Measurements from ENCODE around the gene RIMBP2.
A peak's percentile ranks its signal among the peaks of the same experiment; 100 is the strongest.

The RIMBP2 gene

DNA sequence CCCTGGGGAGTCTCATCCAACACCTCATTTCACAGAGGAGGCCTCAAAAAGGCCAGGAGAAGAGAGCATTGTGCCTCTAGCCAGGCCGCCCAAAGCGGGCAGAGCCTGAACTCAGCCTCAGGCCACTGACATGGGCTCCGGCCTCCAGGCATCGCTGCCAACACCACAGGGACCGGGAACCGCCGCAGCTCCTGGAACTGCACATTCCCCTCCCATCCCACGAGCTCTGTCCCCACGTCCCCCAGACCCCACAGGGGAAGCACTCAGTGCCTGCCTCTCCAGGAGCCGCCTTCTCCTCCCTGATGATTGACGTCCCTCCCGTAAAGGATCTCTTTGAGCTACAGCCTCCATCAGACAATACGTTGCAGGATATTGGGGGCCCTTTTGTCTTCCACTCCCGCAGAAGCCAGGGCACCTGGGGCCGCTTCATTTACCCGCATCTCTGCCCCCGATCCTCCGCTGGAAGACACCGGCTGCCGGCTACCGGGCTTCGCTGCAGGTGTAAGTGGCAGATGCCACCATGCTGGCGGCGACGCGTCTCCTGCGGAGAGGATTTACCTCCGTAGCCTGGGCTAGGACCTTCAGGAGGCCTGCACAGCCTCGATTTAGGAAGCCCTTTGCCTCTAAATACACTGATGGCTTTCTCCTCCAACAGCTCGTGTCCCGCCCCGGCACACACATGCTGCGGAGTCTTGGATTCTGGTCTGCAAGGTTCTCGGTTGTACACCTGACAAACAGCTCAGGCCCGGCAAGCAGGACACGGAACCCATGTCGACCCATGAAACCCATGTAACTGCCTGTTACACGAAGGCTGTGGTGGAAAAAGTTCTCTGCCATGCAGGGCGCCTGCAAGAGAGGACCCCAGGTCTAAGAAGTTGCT, 104.8 kb downstream of the RIMBP2 start:
- WGBS, 2 experiments (ENCODE audit: insufficient coverage in 2 of 2), result 92 to 93% methylated on average over 36 to 38 of the region's 39 CpGs
- H3K9me3 ChIP-seq (ENCODE audit: control insufficient read depth, low read length), result no peaks in the 10 kb centered on the region
- H3K36me3 ChIP-seq (ENCODE audit: control insufficient read depth, insufficient read depth, low read length), result no peaks in the 10 kb centered on the region
- H3K4me3 ChIP-seq (ENCODE audit: extremely low read depth, insufficient read depth, low read length, poor library complexity, severe bottlenecking), result no peak overlapping the region
- H3K27ac ChIP-seq (ENCODE audit: low read depth, low read length, severe bottlenecking), result no peak overlapping the region
- H3K4me1 ChIP-seq (ENCODE audit: control insufficient read depth, insufficient read depth, low read length, poor library complexity, severe bottlenecking), result no peaks in the 10 kb centered on the region

DNA sequence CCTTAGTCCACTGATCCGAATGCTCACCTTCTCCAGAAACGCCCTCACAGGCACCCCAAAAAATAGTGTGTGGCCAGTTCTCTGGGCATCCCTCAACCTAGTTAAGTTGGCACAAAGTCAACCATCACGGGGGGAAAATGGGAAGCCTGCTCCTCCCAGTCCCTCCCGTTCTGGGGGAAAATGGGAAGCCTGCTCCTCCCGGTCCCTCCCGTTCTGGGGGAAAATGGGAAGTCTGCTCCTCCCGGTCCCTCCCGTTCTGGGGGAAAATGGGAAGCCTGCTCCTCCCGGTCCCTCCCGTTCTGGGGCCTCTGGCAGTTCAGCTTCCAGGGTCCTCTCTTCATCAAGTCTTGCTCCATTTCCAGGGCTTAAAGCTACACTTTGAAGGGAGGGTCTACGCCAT, 106.1 kb downstream of the RIMBP2 start:
- Histone ChIP-seq H3K4me1 (ENCODE audit: control insufficient read depth, insufficient read depth, low read length, poor library complexity, severe bottlenecking) (no peaks in the 10 kb centered on the region), H3K27ac (ENCODE audit: low read depth, low read length, severe bottlenecking) (no peak overlapping the region), H3K4me3 (ENCODE audit: extremely low read depth, insufficient read depth, low read length, poor library complexity, severe bottlenecking) (no peak overlapping the region), H3K9me3 (ENCODE audit: control insufficient read depth, low read length) (no peaks in the 10 kb centered on the region), H3K36me3 (ENCODE audit: control insufficient read depth, insufficient read depth, low read length) (no peaks in the 10 kb centered on the region)
- 90 to 92% methylated on average over 8 to 9 of the region's 11 CpGs for WGBS, 2 experiments (ENCODE audit: insufficient coverage in 2 of 2)

DNA sequence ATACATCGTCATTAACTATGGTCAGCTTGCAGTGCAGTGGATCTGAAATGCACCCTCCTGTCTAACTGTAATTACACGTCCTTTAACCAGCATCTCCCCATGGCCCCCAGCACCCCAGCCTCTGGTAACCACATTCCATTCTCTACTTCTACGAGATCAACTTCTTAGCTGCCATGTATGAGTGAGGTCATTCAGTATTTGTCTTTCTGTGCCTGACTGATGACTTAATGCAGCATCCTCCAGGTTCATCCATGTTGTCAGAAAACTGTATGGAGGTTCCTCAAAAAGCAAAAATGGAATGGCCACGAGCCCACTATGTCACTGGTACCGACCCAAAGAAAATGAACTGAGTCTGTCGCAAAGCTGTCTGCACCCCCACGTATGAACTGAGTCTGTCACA, 107.3 kb downstream of the RIMBP2 start:
- no peaks in the 10 kb centered on the region for H3K9me3 ChIP-seq (ENCODE audit: control insufficient read depth, low read length)
- no peak overlapping the region for H3K27ac ChIP-seq (ENCODE audit: low read depth, low read length, severe bottlenecking)
- no peaks in the 10 kb centered on the region for H3K36me3 ChIP-seq (ENCODE audit: control insufficient read depth, insufficient read depth, low read length)
- WGBS, 2 experiments (ENCODE audit: insufficient coverage in 2 of 2), result 78 to 79% methylated on average over 6 to 7 of the region's 7 CpGs
- no peaks in the 10 kb centered on the region for H3K4me1 ChIP-seq (ENCODE audit: control insufficient read depth, insufficient read depth, low read length, poor library complexity, severe bottlenecking)
- no peak overlapping the region for H3K4me3 ChIP-seq (ENCODE audit: extremely low read depth, insufficient read depth, low read length, poor library complexity, severe bottlenecking)

DNA sequence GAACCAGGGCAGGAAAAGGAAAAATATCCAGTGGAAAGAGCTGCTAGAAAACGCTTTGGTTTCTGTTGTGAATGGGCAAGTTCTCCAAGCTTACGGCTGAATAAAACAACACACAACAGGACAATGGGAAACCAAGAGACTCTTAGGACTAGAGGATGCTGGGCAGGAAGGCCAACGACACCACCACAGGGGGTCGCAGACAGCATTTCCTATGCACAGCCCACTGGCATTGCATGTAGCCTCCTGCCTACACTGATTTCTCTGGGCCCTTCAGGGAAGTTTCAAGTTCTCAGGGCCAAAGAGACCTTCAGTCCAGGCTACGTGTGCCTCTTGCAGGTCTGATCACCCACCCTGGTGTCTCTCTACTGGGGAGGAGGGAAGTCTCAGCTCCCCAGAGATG, 108.0 kb downstream of the RIMBP2 start:
- Histone ChIP-seq H3K27ac (ENCODE audit: low read depth, low read length, severe bottlenecking) (peak overlapping the region; percentile 10), H3K9me3 (ENCODE audit: control insufficient read depth, low read length) (no peaks in the 10 kb centered on the region)
- 44 to 60% methylated on average over 3 to 5 of the region's 5 CpGs for WGBS, 2 experiments (ENCODE audit: insufficient coverage in 2 of 2)

DNA sequence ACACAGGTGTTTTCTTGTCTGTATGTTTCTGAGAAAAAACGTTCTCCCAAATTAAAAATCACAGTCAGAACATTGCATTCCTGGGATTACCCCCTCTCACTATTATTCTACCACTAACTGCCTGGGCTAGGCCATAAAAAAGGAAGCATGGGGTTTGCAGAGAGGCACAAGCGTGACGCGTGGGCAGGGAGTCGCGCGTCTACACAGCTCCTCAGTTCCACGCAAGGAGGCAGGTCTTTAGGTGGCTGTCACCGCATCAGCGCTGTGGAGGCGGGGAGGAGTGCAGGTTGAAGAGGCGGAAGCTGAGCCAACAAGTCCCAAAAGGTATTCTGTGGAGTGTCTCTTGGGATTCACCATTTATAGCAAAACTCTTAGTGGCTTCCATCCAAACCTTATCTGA, 109.9 kb downstream of the RIMBP2 start:
- Histone ChIP-seq H3K9me3 (ENCODE audit: control insufficient read depth, low read length) (no peaks in the 10 kb centered on the region), H3K27ac (ENCODE audit: low read depth, low read length, severe bottlenecking) (no peak overlapping the region), H3K36me3 (ENCODE audit: control insufficient read depth, insufficient read depth, low read length) (no peaks in the 10 kb centered on the region), H3K4me1 (ENCODE audit: control insufficient read depth, insufficient read depth, low read length, poor library complexity, severe bottlenecking) (no peaks in the 10 kb centered on the region), H3K4me3 (ENCODE audit: extremely low read depth, insufficient read depth, low read length, poor library complexity, severe bottlenecking) (no peak overlapping the region)
- WGBS, 2 experiments (ENCODE audit: insufficient coverage in 2 of 2), result 84 to 88% methylated on average over 9 to 12 of the region's 12 CpGs

More for the DNA sequence above, 108.0 kb downstream of the RIMBP2 start:
- no peak overlapping the region for H3K4me3 ChIP-seq (ENCODE audit: extremely low read depth, insufficient read depth, low read length, poor library complexity, severe bottlenecking)
- H3K4me1 ChIP-seq (ENCODE audit: control insufficient read depth, insufficient read depth, low read length, poor library complexity, severe bottlenecking), result no peaks in the 10 kb centered on the region
- no peaks in the 10 kb centered on the region for H3K36me3 ChIP-seq (ENCODE audit: control insufficient read depth, insufficient read depth, low read length)

DNA sequence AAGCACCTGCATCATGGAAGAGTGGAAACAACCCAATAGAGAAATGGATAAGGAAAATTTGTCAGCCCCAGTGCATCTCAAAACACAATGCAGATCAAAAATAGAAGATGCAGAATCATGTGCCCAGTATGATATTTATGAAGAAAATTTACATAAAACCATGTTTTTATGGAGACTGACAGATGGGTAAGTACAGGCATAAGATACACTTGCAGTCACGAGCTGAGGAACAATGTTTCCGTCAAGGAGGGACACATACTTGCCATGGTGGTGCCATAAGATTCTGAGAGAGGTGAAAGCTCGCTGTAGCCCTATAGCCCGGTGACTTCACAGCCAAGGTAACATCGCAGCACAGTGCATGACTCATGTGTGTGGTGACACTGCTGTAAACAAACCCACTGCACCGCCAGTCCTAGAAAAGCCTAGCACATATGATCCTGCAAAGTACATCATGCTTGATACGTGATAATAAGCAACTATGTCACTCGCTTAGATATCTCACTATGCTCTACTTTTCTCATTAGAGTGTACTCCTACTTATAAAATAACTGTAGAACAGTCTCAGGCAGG, 112.6 kb downstream of the RIMBP2 start:
- 87 to 92% methylated on average over 8 of the region's 8 CpGs for WGBS, 2 experiments (ENCODE audit: insufficient coverage in 2 of 2)
- H3K4me1 ChIP-seq (ENCODE audit: control insufficient read depth, insufficient read depth, low read length, poor library complexity, severe bottlenecking), result no peaks in the 10 kb centered on the region

DNA sequence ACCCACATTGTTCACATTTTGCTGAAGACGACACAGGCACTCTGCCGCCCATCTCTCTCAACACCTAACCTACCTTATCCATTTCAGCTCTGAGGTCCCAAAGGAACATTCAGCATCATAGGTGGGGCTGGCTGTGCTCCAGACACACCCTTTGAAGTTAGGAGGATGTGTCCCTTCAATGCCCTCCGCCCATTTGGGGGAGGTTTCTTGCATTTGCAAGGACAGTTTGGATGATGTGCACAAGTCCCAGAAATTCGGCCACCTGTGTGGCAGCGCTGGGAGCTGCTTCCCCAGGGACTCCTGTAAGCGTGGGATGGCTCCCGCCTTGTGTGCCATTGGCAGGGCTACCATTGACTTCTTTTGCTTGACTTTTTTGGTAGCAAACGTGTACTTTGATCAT, 113.8 kb downstream of the RIMBP2 start:
- no peak overlapping the region for H3K4me3 ChIP-seq (ENCODE audit: extremely low read depth, insufficient read depth, low read length, poor library complexity, severe bottlenecking)
- WGBS, 2 experiments (ENCODE audit: insufficient coverage in 2 of 2), result 86 to 94% methylated on average over 5 to 8 of the region's 8 CpGs
- peaks cover 4% of the 10 kb centered on the region for H3K9me3 ChIP-seq (ENCODE audit: control insufficient read depth, low read length)

More for the DNA sequence above, 112.6 kb downstream of the RIMBP2 start:
- no peak overlapping the region for H3K27ac ChIP-seq (ENCODE audit: low read depth, low read length, severe bottlenecking)
- no peak overlapping the region for H3K4me3 ChIP-seq (ENCODE audit: extremely low read depth, insufficient read depth, low read length, poor library complexity, severe bottlenecking)
- H3K9me3 ChIP-seq (ENCODE audit: control insufficient read depth, low read length), result no peaks in the 10 kb centered on the region
- no peaks in the 10 kb centered on the region for H3K36me3 ChIP-seq (ENCODE audit: control insufficient read depth, insufficient read depth, low read length)

DNA sequence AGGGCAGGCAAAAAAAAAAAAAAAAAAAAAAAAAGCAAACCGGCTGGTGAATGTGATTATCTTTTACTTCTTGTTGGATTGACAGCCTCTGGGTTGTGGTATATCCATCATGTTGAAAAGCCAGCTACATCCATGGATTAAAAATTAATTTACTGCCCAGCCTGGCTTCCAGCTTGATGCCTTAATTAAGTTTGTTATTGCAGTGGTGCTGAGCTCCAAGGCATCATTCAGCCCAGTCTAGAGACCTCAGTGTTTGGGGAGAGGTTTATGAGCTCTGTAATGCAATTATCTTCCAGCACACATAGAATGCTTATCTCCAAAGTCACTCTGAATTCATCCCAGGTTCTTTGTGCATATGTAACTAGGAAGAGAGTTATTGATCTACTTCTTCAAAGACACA, 114.8 kb downstream of the RIMBP2 start:
- no peaks in the 10 kb centered on the region for H3K4me1 ChIP-seq (ENCODE audit: control insufficient read depth, insufficient read depth, low read length, poor library complexity, severe bottlenecking)
- H3K9me3 ChIP-seq (ENCODE audit: control insufficient read depth, low read length), result peaks cover 4% of the 10 kb centered on the region
- H3K27ac ChIP-seq (ENCODE audit: low read depth, low read length, severe bottlenecking), result no peak overlapping the region
- H3K4me3 ChIP-seq (ENCODE audit: extremely low read depth, insufficient read depth, low read length, poor library complexity, severe bottlenecking), result no peak overlapping the region
- WGBS, 2 experiments (ENCODE audit: insufficient coverage in 2 of 2), result no CpG with 5 or more reads among the region's 1 CpG
- no peaks in the 10 kb centered on the region for H3K36me3 ChIP-seq (ENCODE audit: control insufficient read depth, insufficient read depth, low read length)

More for the DNA sequence above, 113.8 kb downstream of the RIMBP2 start:
- no peak overlapping the region for H3K27ac ChIP-seq (ENCODE audit: low read depth, low read length, severe bottlenecking)
- H3K4me1 ChIP-seq (ENCODE audit: control insufficient read depth, insufficient read depth, low read length, poor library complexity, severe bottlenecking), result no peaks in the 10 kb centered on the region
- H3K36me3 ChIP-seq (ENCODE audit: control insufficient read depth, insufficient read depth, low read length), result no peaks in the 10 kb centered on the region

DNA sequence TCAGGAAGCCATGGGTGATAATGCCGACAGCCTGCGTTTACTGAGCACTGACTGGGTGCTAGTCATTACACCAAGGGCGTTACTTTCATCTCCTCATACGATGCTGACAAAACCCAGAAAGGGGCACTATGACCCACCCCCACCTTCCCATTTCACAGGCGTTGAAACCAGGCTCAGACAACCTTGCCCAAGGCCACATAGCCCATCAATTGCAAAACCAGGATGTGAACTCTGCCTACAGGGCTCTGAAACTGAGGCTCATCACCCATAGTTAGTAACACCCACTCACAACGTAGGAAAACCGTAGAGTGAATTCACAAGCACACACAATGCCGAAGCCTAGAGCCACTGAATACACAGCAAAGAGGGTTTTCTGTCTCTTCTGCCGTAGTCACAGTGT, 119.9 kb downstream of the RIMBP2 start:
- Histone ChIP-seq H3K36me3 (ENCODE audit: control insufficient read depth, insufficient read depth, low read length) (no peaks in the 10 kb centered on the region), H3K4me3 (ENCODE audit: extremely low read depth, insufficient read depth, low read length, poor library complexity, severe bottlenecking) (no peak overlapping the region), H3K9me3 (ENCODE audit: control insufficient read depth, low read length) (peaks cover 4% of the 10 kb centered on the region), H3K4me1 (ENCODE audit: control insufficient read depth, insufficient read depth, low read length, poor library complexity, severe bottlenecking) (no peaks in the 10 kb centered on the region), H3K27ac (ENCODE audit: low read depth, low read length, severe bottlenecking) (no peak overlapping the region)
- WGBS, 2 experiments (ENCODE audit: insufficient coverage in 2 of 2), result 88 to 91% methylated on average over 7 of the region's 9 CpGs

DNA sequence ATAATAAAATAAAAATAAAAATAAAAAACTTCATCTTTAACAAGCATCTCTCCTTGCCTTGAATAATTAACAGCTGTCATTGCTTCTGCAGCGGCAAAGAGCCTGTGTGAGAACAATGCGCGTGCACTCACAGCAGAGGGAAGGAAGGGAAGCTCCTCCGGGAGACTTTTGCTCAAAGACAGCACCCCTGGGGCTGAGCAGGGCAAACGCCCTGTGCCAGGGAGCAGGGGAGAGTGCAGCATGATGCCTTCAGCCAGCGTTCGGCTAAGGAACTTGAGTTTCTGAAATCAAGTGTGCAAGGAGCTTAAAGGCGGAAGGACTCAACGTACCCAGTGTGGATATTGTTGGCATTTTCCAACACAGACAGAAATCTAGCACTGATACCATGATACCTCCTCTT, 120.5 kb downstream of the RIMBP2 start:
- H3K9me3 ChIP-seq (ENCODE audit: control insufficient read depth, low read length), result peaks cover 4% of the 10 kb centered on the region
- no peaks in the 10 kb centered on the region for H3K4me1 ChIP-seq (ENCODE audit: control insufficient read depth, insufficient read depth, low read length, poor library complexity, severe bottlenecking)
- no peak overlapping the region for H3K27ac ChIP-seq (ENCODE audit: low read depth, low read length, severe bottlenecking)
- no peaks in the 10 kb centered on the region for H3K36me3 ChIP-seq (ENCODE audit: control insufficient read depth, insufficient read depth, low read length)
- WGBS, 2 experiments (ENCODE audit: insufficient coverage in 2 of 2), result 90 to 93% methylated on average over 6 to 9 of the region's 9 CpGs
- no peak overlapping the region for H3K4me3 ChIP-seq (ENCODE audit: extremely low read depth, insufficient read depth, low read length, poor library complexity, severe bottlenecking)

DNA sequence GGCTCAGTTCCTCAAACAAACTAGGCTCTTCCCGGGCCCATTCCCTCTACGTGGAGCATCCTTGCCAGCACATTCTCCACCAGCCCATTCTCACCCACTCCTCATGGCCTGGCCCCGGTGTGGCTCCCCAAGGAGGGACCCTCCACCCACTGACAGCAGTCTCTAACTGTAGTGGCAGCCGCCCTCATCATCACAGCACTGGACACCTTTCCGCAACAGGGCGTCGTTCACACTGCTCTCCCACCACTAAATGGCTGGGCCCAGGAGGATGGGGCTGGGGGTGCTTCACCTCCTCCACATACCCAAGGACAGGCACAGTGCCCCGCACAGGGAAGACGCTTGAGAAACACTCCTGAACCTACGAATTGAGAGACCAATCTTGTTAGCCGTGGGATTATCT, 123.0 kb downstream of the RIMBP2 start:
- Histone ChIP-seq H3K4me1 (ENCODE audit: control insufficient read depth, insufficient read depth, low read length, poor library complexity, severe bottlenecking) (no peaks in the 10 kb centered on the region), H3K36me3 (ENCODE audit: control insufficient read depth, insufficient read depth, low read length) (no peaks in the 10 kb centered on the region), H3K4me3 (ENCODE audit: extremely low read depth, insufficient read depth, low read length, poor library complexity, severe bottlenecking) (no peak overlapping the region), H3K27ac (ENCODE audit: low read depth, low read length, severe bottlenecking) (no peak overlapping the region), H3K9me3 (ENCODE audit: control insufficient read depth, low read length) (peaks cover 4% of the 10 kb centered on the region)
- 76 to 89% methylated on average over 5 to 10 of the region's 11 CpGs for WGBS, 2 experiments (ENCODE audit: insufficient coverage in 2 of 2)
